ENCODE measurements around the gene TBC1D2B.
A peak's percentile ranks its signal among the peaks of the same experiment; 100 is the strongest.

Gene TBC1D2B

DNA sequence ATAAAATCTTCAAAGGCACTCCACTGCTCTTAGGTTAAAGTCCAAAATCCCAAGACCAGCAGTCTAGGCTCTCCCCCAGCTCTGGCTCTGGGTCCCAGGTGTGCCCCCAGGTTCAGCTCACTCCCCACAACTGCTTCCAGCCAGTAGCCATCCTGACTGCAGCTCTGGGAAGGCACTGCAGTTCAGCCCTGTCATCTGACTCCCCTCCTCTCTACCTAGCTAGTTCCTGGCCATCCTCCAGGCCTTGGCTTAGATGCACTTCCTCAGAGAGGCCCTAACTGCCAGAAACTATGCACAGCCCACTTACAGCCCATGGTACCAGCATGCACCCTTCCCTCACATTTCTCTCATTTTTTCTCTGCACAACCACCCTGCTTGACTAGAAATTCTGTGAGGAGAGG, 25.5 kb downstream of the TBC1D2B start:
- DNase-seq, result no peak

DNA sequence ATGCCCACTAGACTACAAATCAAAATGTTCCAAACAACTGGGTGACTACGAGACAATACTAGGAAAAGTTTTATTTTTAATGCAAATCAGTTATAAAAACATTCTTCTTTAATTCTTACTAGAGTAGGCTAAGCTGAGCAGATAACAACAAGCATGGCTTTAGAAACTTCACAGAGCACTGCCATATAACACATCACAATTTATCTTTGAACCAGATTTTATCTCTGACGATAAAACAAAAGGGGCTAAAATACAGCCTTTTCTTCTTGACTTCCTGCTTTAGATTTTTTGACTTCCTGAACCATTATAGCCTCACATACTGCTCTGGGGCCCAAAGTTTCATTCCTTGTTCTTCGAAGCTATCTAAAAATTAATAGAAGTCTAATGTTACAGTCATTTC, 25.9 kb downstream of the TBC1D2B start:
- peak in 2 of 6 experiments; percentile 27 to 38 for DNase-seq

DNA sequence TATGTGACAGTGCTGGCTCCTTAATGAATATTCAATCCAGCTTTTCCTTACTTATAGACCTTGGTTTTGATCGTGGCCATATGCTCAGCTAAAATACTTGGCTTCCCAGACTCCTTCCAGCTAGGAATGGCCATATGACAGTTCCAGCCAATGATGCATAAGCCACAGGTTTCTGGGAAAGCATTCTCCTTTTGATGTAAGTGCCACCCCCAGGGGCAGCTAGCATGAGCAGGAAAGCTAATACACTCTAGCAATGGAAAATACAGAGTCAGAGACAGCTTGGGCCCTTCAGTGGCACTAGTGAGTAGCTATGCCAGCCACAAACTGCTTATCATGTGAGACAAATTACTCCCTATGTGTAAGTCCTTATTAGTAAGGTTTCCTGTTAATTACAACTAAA, 26.7 kb downstream of the TBC1D2B start:
- no peak for DNase-seq

DNA sequence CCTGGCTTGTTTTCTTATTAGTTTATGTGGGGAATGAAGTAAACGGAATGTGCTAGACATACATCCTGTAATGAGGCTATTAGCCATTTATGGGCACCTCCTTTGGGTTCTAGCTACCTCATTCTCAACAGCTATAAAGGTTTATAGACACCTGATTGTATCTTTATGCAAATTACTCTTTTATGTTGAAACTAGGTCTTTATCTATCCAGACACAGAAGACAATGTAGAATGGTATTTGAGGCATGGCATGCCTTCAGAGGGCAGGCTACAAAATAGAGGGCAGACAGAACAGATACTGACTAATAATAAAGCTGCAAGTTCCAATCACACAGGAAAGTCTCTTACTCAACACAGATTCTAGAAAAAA, 27.1 kb downstream of the TBC1D2B start:
- no peak for DNase-seq

DNA sequence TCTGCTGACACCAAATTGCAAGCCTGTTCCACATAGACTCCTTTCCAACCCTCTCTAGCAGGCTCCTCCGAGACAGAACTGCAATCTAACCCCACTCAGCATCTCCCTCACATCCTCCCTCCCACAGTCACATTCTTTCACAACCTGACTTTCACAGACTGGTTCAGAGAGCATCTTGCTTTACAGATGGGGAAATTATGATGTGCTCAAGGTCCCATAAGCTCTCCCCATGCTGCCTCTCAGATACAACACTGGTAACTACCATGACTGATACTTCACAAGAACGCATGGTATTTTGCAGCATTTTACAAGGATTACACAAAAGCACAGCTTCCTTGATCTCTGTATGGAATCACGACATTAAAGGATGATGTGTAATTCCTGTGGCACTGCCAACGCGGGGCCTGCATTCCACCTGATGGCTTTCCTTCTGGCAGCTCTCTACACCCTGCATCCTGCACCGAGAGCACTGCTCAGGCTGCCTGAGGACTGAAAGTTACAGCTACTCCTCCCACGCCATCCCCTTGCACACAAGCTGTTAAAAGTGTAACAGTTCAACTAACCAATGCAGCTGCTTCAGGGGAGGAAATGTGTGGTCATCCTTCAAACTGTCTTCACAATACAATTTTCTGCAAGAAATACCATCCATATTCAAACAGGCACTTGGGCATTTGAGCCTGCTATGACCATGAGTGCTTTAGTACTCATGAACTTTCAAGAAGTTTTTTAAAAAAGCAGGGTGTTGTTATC, 27.6 kb downstream of the TBC1D2B start:
- peak in 2 of 6 experiments; percentile 32 to 34 for DNase-seq

DNA sequence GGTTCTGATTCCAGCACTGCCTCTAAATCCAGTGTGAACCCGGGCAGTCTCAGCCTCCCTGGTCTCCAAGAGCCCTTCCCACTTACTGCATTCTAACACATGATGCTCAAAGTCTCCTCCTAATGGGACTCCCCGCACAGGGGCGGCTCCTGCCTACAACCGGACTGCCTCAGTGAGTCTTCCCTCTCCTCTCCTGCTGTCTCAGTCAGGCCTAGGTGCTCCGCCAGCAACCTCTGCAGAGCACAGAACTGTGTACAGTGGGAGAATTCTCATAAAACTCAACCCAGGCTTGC, 28.9 kb downstream of the TBC1D2B start:
- DNase-seq, result no peak

DNA sequence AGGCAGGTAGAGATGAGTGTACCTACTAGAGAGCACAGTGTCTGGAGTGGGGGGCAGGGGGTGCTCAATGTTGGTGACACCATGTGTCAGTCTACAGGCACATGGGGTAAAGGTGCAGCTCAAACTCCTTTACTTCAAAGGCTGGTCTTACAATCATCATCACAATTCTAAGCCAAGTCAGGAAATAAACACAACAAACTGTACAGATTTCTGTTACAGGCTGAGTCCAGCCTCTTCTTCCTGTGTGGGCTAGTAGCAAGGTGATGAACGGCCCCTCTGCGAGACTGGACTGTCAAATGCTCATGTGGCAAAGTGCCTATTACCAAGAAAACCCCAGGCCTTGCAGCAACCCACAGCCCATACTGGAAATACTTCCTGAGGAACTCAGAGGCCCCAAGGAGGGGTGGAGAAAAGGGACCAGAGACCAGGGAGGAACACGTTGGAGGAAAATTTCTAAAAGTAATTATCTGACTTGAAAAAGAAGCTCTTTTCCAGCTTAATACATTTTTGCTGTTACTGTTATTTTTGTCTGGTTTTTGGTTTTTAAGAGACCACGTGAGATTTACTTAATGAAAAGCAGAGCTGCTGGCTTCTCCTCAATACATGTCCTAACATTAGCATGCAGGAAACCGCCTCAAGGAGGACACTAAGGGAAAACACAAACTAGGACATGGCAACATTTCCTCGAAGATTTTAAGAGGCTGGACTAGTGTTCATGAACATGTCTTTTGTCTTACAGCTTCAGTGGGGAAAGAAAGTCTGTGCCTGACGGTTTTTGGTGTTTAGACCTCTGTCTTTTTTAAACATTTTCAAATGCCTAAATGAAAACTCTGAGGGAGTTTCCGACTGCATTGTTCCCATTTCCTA, 29.5 kb downstream of the TBC1D2B start:
- no peak for DNase-seq

DNA sequence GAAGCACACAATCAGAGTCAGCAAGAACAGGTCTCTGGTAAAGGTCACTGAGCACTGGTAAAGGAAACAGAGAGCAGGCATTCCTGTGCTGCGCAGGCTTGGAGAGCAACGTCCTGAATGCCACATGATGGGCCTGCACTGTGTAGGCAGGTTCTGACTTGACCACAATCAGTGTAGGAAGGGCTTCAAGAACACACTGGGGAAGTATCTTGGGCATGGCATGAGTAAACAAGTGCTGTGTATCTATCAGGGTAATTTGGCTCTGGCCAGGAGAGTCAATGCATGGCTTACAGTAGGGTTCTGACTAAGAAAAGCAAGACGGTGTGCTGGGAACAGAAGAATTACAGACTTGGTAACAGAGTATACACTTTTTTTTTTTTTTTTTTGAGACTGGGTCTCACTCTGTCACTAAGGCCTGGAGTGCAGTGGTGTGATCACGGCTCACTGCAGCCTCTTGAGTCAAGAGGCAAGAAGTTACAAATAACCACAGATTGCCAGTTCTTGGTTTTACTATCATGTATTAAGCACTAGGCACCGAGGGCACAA, 30.6 kb downstream of the TBC1D2B start:
- no peak for DNase-seq

DNA sequence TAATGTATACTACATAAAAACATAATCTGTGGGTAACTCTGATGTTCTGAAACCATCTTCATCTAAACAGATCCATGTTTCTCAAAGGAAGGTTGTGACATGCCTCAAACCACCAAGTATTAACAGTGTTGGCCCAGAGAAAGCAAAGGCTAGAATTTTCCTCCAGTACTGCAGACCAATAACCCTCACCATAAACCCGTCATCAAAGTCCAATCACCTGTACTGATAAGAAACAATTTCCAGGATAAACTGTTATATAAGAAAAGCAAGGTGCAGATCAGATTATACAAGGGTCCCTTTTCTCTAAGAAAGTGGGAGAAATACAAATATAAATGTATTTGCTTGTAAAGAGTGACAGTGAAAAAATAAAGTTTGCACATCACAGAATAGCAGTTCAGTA, 32.3 kb downstream of the TBC1D2B start:
- DNase-seq, result no peak

DNA sequence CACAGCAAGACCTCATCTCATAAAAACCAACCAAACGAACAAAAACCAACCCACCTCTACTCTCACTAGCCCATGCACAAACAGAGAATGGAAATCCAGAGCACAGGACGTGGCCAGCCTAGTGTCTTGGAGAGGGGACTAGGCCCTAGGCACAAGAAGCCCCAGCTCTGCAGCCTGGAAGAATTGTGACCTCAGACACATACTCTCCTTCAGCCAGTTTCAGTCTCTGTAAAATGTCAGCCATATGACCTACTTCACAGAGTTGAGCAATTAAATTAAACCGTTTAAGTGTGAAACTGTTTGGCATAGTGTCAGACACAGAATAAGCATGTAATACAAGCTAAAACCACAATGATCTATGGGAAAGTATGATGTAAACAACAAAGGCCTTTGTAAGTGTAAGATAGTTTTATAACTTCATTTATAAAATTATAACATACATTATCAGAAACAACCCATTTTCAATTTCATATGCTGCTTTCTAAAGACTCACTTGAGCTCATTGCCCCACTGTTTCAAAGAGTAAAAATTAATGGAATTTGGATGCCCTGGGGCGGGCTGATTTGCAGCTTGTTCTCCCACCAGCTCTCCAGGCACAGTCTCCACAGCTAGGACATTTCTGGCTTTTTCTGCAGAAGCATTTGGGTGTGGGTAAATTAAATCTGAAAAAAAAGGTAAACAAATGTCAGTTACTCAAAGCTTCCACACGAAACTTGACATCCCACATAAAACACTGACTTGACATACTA, 32.9 kb downstream of the TBC1D2B start:
- no peak for DNase-seq

DNA sequence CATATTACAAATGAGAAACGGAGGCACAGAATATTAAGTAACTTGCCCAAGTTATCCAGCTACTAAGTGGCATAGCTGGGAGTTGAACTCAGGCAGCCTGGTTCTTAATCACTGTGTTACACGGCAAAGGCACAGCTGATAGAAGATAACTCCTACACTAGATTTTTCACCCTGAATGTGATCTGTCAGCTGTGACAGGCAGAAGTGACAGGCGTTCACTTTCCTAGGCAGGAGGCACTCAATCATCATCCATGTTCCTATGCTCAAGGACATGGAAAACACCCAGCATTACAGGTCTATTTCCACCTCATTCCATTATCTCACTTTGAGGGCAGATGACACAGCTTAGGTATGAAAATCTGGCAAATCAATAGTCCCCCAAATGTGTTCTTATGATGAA, 35.6 kb downstream of the TBC1D2B start:
- DNase-seq, result no peak

DNA sequence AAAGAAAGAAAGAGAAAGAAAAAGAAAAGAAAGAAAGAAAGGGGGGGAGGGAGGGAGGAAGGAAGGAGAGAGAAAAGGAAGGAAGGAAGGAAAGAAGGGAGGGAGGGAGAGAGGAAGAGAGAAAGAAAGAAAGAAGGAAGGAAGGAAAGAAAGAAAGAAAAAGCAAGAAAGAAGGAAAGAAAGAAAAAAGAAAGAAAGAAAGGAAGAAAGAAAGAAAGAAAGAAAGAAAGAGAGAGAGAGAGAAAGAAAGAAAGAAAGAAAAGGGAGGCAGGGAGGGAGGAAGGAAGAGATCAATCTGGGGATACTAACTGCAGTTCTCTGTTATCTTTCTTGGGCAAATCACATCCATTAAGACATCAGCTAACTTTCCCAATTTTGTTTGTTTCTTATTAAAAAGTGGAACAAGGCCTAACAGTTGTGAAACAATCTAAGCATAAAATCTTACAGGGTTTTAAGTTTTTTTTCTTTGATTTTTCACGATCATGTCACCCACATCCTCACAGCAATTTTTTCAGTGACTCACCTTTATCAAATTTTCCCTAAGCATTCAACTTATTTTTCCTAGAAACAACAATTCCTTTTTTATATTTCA, 36.8 kb downstream of the TBC1D2B start:
- no peak for DNase-seq

DNA sequence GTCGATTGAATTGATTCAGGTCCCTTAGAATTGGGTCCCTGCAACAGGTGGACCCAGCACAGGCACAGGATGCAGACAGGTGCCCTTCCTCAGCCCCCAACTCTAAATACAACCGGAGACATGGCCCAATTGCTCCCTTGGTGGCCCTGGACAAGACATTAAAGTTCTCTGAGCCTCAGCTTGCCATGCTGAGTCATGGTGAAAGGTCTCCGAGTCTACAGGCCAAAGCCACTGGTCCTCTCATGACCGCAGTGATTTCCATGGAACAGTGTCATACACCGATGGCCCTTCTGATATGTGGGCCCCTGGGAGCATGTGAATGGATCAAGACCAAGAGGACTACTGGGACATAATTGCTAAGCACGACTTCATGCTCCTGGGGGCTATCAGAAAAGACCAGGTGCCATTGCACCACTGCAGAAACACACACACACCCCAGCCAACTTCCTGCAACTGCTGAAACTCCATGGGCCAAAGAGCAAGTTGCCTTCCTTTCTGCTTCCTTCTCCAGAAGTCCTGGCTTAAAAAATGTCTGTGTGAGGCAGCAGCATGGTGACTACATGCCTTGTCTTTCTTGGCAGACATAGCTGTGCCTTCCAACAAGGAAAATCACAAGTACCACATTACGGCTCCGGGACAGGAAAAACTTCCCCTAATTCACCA, 38.8 kb downstream of the TBC1D2B start:
- DNase-seq, result no peak

DNA sequence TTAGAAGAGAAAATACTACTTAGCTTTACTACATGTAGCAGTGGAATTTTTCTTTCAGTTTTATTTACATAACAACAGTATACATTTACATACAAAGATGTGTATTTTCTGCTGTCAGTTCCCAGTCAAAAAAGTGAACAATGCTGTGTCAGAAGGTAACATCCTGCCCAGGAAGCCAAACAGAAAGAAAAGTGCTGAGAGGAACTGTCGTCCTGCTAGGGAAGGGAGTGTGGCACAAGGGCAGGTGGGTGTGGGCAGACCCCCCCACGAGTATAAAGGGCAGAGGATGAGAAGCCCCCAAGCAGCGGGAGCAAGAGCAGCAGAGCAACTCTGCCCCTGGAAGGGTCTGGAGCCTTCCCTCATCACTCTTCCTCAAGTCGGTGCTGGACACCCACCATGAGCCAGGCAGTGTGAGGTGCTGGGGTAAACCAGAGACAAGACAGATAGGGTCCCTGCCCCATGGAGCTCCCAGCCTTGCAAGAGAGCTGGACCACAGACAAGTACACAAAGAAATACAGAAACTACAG, 39.7 kb downstream of the TBC1D2B start:
- DNase-seq, result peak in 2 of 6 experiments; percentile 9 to 31

DNA sequence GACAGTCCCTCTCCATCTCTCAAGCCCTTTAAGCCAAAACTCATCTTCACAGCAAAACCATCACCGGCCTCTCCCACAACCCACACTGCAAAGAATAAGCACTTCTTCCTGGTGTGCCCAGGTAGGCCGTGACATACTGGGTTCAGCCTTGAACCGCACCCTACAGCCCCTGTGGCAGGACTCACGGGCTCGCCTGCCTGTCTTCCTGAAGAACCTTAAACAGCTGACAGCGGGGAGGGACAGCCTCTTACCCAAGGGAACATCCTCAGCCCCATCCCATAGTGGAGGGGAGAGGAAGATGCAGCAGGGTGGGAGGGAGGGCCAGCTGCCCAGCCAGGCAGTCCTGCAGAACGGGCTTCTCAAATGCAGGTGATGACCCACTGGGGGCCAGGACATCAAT, 40.2 kb downstream of the TBC1D2B start:
- DNase-seq, result no peak

DNA sequence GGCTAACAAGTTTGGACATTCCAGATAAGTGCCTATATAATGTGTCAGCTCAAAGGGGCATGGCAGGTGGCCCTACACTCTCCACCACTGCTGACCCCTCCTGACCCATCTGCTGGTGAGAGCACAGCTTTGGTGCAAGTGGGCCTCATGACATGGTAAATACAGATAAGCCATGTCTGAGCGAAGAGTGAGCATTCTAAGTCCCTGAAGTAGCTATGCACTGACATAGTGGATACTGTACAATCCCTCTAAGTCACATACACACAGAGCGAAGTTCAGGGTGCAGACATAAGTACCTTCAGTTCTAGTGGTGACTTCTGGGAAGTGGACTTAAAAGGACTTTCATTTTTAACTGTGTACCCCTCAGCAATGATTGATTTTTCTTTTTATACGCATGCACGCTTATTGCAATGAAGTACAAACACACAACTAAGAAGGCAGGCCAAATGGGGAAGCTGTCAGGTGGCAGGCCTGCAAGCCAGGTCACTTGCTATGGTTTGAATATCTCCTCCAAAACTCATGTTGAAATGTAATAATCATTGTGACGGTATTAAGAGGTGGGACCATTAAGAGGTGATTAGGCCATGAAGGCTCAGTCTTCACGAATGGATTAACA, 41.5 kb downstream of the TBC1D2B start:
- DNase-seq, result no peak

DNA sequence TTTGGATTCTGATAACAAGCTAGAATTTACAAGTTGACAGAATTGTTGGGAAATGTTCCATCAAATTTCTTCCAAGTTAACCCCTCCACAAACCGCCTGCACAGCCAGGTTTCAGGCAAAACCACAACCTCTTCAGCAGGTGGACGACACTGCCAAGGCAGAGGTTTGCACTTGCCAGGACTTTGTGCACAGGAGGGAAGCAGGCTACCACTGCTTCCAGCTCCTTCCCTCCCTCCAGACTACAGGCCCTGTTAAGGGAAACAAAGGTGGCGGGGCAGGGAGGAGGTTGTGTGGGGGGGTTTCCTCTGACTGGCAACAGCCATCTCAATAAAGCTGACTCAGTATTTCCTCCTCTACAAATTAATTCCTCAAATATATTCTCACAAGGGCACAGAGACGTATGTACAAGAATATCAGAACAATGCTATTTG, 42.2 kb downstream of the TBC1D2B start:
- DNase-seq, result peak in 1 of 6 experiments; percentile 25

DNA sequence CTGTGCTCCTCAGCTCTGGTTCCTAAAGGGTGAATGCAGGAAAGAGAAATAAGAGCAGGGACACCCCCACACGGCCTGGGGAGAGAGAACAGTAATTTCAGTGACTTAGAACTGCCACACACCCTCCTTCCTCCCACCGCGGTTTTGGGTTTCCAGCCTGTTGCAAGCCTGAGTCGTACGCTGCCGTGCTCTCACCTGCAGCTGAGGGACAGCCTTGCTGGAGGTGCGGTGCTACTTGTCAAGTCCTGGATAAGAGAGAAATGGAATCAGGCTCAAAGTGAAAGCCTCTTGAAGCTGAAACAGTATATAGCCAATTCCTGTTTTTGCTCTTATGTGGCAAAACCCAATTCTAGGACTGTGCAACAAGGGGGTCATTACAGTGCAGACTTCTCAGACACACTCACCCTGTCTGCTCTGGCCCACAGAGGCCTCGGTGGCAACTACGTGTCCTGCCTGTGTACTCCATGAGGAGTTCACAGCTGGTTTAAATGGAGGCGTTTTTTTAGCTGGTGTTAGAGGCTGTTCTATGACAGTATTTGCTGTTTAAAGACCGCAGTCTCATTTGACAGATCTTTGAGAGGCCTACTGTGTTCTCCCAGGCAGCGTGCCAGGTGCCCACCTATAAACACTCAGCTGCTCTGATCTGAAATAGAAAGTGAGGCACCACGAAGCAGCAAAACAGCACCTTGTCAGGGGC, 42.9 kb downstream of the TBC1D2B start:
- DNase-seq, result peak; percentile 48 to 76 (median 62)

DNA sequence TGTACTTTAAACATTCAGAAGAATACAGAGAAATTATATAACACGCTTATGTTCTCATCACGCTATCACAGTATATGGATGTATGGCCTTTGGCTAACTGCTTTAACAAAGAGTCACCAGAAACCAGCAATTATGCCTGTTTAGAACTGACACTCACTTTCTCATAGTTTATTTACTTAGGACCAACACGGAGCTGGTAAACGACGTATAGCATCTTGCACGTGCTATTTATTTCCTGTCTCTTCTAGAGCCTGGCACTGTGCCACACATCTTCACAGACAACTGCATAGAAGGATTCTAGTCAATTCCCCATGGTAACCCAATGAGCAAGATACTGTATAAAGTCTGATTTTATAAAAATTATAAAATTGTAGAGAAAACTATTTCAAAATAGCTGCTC, 43.6 kb downstream of the TBC1D2B start:
- DNase-seq, result peak in 5 of 6 experiments; percentile 51 to 73 (median 65)

DNA sequence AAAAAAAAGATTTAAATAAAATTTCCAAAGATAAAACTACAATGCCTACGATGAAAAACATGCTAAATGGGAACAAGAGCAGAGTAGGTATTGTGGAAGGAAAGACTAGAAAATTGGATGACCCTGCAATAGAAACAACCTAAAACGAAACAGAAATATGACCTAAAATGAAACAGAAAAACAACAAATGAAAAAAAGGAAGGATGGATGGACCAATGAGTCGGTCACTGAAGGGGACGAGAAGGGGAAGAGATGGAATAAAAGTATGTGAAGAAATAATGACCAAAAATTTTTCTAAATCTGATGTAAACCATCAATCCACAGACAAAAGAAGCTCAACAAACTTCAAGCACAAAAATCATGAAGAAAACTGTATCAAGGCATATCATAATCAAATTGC, 44.8 kb downstream of the TBC1D2B start:
- no peak for DNase-seq

DNA sequence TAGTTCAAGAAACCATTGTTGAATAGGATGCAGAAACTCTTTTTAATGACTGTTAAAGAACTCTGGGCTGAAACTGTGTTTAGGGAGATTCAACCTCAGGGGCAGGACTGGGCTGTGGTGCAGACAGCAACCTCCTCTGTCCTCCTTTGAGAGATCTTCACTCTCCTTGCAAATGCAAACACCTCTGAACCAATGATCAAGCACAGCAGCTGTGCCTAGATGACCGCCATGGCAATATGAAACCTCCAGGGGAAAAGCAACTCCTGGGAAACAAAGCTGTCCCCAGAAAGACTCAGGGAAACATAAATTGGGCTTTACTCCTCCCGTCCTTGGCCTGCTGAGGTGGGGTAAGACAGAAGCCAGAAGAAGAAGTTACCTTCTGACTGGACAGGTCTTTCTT, 52.6 kb downstream of the TBC1D2B start:
- DNase-seq, result no peak

Measured in stimulated activated naive CD4-positive, alpha-beta T cell (primary cell).